ENCODE results near the gene SIN3B.

SIN3B gene

GRCh38 chr19:16871871-16872270 is 42.7 kb downstream of the SIN3B start:
- Histone ChIP-seq H3K23ac (ENCODE audit: low read length) (no peak overlapping the region), H3K4ac (ENCODE audit: low read depth, low read length) (no peak overlapping the region), H3K27ac (ENCODE audit: low read depth, low read length) (no peak overlapping the region), H3K79me2 (ENCODE audit: control insufficient read depth, insufficient read depth, low read length, poor library complexity) (no peaks in the 10 kb centered on the region), H3K9ac (ENCODE audit: low read length) (no peak overlapping the region), H4K12ac (ENCODE audit: low read depth, low read length) (no peak overlapping the region), H3K9me3 (ENCODE audit: insufficient read depth, low read depth, low read length) (peaks cover 21% of the 10 kb centered on the region), H4K8ac (ENCODE audit: low read depth, low read length) (no peak overlapping the region), H3K4me3 (ENCODE audit: low read depth, low read length) (no peak overlapping the region), H2BK120ac (ENCODE audit: insufficient read depth, low read length, poor library complexity) (no peak overlapping the region), H2AFZ (ENCODE audit: insufficient read depth, low read length, poor library complexity) (no peak overlapping the region), H3K4me1 (ENCODE audit: control insufficient read depth in 1 of 2, insufficient read depth in 2 of 2, low read length in 2 of 2) (peaks cover 0 to 3% of the 10 kb centered on the region in 2 experiments), H3K14ac (ENCODE audit: low read length) (no peak overlapping the region), H3K36me3 (ENCODE audit: control insufficient read depth in 1 of 2, insufficient read depth in 2 of 2, low read length in 2 of 2) (peaks cover 73 to 83% of the 10 kb centered on the region in 2 experiments), H2AK5ac (ENCODE audit: low read length) (no peak overlapping the region), H3K18ac (ENCODE audit: low read length) (no peak overlapping the region), H3K79me1 (ENCODE audit: low read length) (no peaks in the 10 kb centered on the region), H2BK12ac (ENCODE audit: low read length) (no peak overlapping the region), H4K91ac (ENCODE audit: low read depth, low read length) (no peak overlapping the region), H3K27me3 (ENCODE audit: insufficient read depth, low read length) (no peaks in the 10 kb centered on the region), H3K4me2 (ENCODE audit: low read length) (no peak overlapping the region), H2BK5ac (ENCODE audit: low read depth, low read length, poor library complexity) (no peak overlapping the region)
- no peak for DNase-seq
- no CpG with 5 or more reads among the region's 7 CpGs for WGBS (ENCODE audit: extremely low coverage, insufficient coverage, insufficient read length)

GRCh38 chr19:16872728-16873127 is 43.5 kb downstream of the SIN3B start:
- H3K23ac ChIP-seq (ENCODE audit: low read length), result no peak overlapping the region
- WGBS (ENCODE audit: extremely low coverage, insufficient coverage, insufficient read length), result no CpG with 5 or more reads among the region's 21 CpGs
- H2AK5ac ChIP-seq (ENCODE audit: low read length), result no peak overlapping the region
- no peak overlapping the region for H3K4ac ChIP-seq (ENCODE audit: low read depth, low read length)
- H2BK12ac ChIP-seq (ENCODE audit: low read length), result no peak overlapping the region
- no peak overlapping the region for H3K9ac ChIP-seq (ENCODE audit: low read length)
- H3K36me3 ChIP-seq (ENCODE audit: control insufficient read depth in 1 of 2, insufficient read depth in 2 of 2, low read length in 2 of 2), result peaks cover 73 to 83% of the 10 kb centered on the region in 2 experiments
- no peak overlapping the region for H4K8ac ChIP-seq (ENCODE audit: low read depth, low read length)
- H3K4me2 ChIP-seq (ENCODE audit: low read length), result no peak overlapping the region
- H3K4me1 ChIP-seq (ENCODE audit: control insufficient read depth in 1 of 2, insufficient read depth in 2 of 2, low read length in 2 of 2), result peaks cover 0 to 3% of the 10 kb centered on the region in 2 experiments
- DNase-seq, result no peak
- H4K91ac ChIP-seq (ENCODE audit: low read depth, low read length), result no peak overlapping the region
- H3K14ac ChIP-seq (ENCODE audit: low read length), result no peak overlapping the region
- no peak overlapping the region for H2AFZ ChIP-seq (ENCODE audit: insufficient read depth, low read length, poor library complexity)
- no peak overlapping the region for H3K4me3 ChIP-seq (ENCODE audit: low read depth, low read length)
- no peak overlapping the region for H3K18ac ChIP-seq (ENCODE audit: low read length)
- H3K79me2 ChIP-seq (ENCODE audit: control insufficient read depth, insufficient read depth, low read length, poor library complexity), result no peaks in the 10 kb centered on the region
- H4K12ac ChIP-seq (ENCODE audit: low read depth, low read length), result no peak overlapping the region
- no peak overlapping the region for H2BK5ac ChIP-seq (ENCODE audit: low read depth, low read length, poor library complexity)
- peaks cover 21% of the 10 kb centered on the region for H3K9me3 ChIP-seq (ENCODE audit: insufficient read depth, low read depth, low read length)
- no peaks in the 10 kb centered on the region for H3K27me3 ChIP-seq (ENCODE audit: insufficient read depth, low read length)
- no peaks in the 10 kb centered on the region for H3K79me1 ChIP-seq (ENCODE audit: low read length)
- H2BK120ac ChIP-seq (ENCODE audit: insufficient read depth, low read length, poor library complexity), result no peak overlapping the region
- no peak overlapping the region for H3K27ac ChIP-seq (ENCODE audit: low read depth, low read length)

- Histone ChIP-seq H3K23ac (ENCODE audit: low read length) (peak overlapping the region; percentile 5), H3K79me2 (ENCODE audit: control insufficient read depth, insufficient read depth, low read length, poor library complexity) (no peaks in the 10 kb centered on the region), H3K9me3 (ENCODE audit: insufficient read depth, low read depth, low read length) (peaks cover 24% of the 10 kb centered on the region), H4K8ac (ENCODE audit: low read depth, low read length) (no peak overlapping the region), H2BK120ac (ENCODE audit: insufficient read depth, low read length, poor library complexity) (no peak overlapping the region), H3K18ac (ENCODE audit: low read length) (no peak overlapping the region), H3K14ac (ENCODE audit: low read length) (no peak overlapping the region), H2BK12ac (ENCODE audit: low read length) (no peak overlapping the region), H3K27ac (ENCODE audit: low read depth, low read length) (no peak overlapping the region), H3K4me3 (ENCODE audit: low read depth, low read length) (no peak overlapping the region), H3K36me3 (ENCODE audit: control insufficient read depth in 1 of 2, insufficient read depth in 2 of 2, low read length in 2 of 2) (peaks cover 73 to 83% of the 10 kb centered on the region in 2 experiments), H2AK5ac (ENCODE audit: low read length) (no peak overlapping the region), H4K12ac (ENCODE audit: low read depth, low read length) (no peak overlapping the region), H3K27me3 (ENCODE audit: insufficient read depth, low read length) (no peaks in the 10 kb centered on the region), H3K4ac (ENCODE audit: low read depth, low read length) (no peak overlapping the region), H3K9ac (ENCODE audit: low read length) (no peak overlapping the region), H3K4me2 (ENCODE audit: low read length) (no peak overlapping the region), H2BK5ac (ENCODE audit: low read depth, low read length, poor library complexity) (no peak overlapping the region), H3K4me1 (ENCODE audit: control insufficient read depth in 1 of 2, insufficient read depth in 2 of 2, low read length in 2 of 2) (peaks cover 0 to 3% of the 10 kb centered on the region in 2 experiments), H2AFZ (ENCODE audit: insufficient read depth, low read length, poor library complexity) (no peak overlapping the region), H4K91ac (ENCODE audit: low read depth, low read length) (no peak overlapping the region), H3K79me1 (ENCODE audit: low read length) (no peaks in the 10 kb centered on the region)
- no CpG with 5 or more reads among the region's 3 CpGs for whole genome bisulfite sequencing (ENCODE audit: extremely low coverage, insufficient coverage, insufficient read length)
- DNase-seq, result peak; percentile 33 to 61
Observed at GRCh38 chr19:16873594-16873993, 44.4 kb downstream of the SIN3B start.

DNA sequence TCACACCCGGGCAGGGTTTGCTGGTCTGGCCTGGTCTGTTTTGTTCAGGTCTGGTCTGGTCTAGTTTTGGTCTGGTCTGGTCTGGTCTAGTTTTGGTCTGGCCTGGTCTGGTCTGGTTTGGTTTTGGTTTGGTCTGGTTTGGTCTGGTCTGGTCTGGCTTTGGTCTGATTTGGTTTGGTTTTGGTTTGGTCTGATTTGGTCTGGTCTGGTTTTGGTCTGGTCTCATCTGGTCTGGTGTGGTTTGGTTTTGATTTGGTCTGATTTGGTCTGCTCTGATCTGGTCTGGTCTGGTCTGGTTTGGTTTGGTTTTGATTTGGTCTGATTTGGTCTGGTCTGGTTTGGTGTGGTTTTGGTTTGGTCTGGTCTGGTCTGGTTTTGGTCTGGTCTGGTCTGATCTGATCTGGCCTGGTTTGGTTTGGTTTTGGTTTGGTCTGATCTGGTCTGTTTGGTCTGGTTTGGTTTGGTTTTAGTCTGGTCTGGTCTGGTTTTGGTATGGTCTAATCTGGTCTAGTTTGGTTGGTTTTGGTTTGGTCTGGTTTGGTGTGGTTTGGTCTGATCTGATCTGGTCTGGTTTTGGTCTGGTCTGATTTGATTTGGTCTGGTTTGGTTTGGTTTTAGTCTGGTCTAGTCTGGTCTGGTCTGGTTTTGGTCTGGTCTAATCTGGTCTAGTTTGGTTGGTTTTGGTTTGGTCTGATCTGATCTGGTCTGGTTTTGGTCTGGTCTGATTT is 45.2 kb downstream of the SIN3B start:
- H3K4me3 ChIP-seq (ENCODE audit: low read depth, low read length), result no peak overlapping the region
- no peak overlapping the region for H3K27ac ChIP-seq (ENCODE audit: low read depth, low read length)
- H3K27me3 ChIP-seq (ENCODE audit: insufficient read depth, low read length), result no peaks in the 10 kb centered on the region
- H3K4ac ChIP-seq (ENCODE audit: low read depth, low read length), result no peak overlapping the region
- H2BK12ac ChIP-seq (ENCODE audit: low read length), result no peak overlapping the region
- H2AK5ac ChIP-seq (ENCODE audit: low read length), result no peak overlapping the region
- H2AFZ ChIP-seq (ENCODE audit: insufficient read depth, low read length, poor library complexity), result no peak overlapping the region
- H3K9me3 ChIP-seq (ENCODE audit: insufficient read depth, low read depth, low read length), result peaks cover 27% of the 10 kb centered on the region
- no peak overlapping the region for H3K14ac ChIP-seq (ENCODE audit: low read length)
- peaks cover 73 to 83% of the 10 kb centered on the region in 2 experiments for H3K36me3 ChIP-seq (ENCODE audit: control insufficient read depth in 1 of 2, insufficient read depth in 2 of 2, low read length in 2 of 2)
- H4K8ac ChIP-seq (ENCODE audit: low read depth, low read length), result no peak overlapping the region
- no peak overlapping the region for H4K91ac ChIP-seq (ENCODE audit: low read depth, low read length)
- peak overlapping the region; percentile 15 for H2BK5ac ChIP-seq (ENCODE audit: low read depth, low read length, poor library complexity)
- no peak overlapping the region for H4K12ac ChIP-seq (ENCODE audit: low read depth, low read length)
- H3K79me1 ChIP-seq (ENCODE audit: low read length), result no peaks in the 10 kb centered on the region
- H3K18ac ChIP-seq (ENCODE audit: low read length), result no peak overlapping the region
- H3K79me2 ChIP-seq (ENCODE audit: control insufficient read depth, insufficient read depth, low read length, poor library complexity), result no peaks in the 10 kb centered on the region
- H3K4me2 ChIP-seq (ENCODE audit: low read length), result no peak overlapping the region
- H3K9ac ChIP-seq (ENCODE audit: low read length), result no peak overlapping the region
- H3K4me1 ChIP-seq (ENCODE audit: control insufficient read depth in 1 of 2, insufficient read depth in 2 of 2, low read length in 2 of 2), result peaks cover 0 to 3% of the 10 kb centered on the region in 2 experiments
- WGBS (ENCODE audit: extremely low coverage, insufficient coverage, insufficient read length), result no CpG with 5 or more reads among the region's 1 CpG
- no peak for DNase-seq
- no peak overlapping the region for H2BK120ac ChIP-seq (ENCODE audit: insufficient read depth, low read length, poor library complexity)
- H3K23ac ChIP-seq (ENCODE audit: low read length), result no peak overlapping the region

Data from trophoblast cell (in vitro differentiated cells and primary cell).